Tibial nerve (tissue), 3 donors: ENCODE results near the gene CAMK2B.
A peak's percentile ranks its signal among the peaks of the same experiment; 100 is the strongest.

ENCODE experiments used
- CTCF ChIP-seq, 5 experiments: fragments of 200-600 bp in 3 of 5; fragments of 450-650 bp in 2 of 5; sonication (generic) in 3 of 5; IDR thresholded peaks; one replicate each; pipeline ENCODE4 v1.5.1; 2016 to 2019; ENCODE audit warnings: antibody characterized with exemption in 5 of 5, mild to moderate bottlenecking in 3 of 5, moderate library complexity in 2 of 5
- POLR2A ChIP-seq, 2 donors: fragments of 450-650 bp; IDR thresholded peaks; one replicate each; pipeline ENCODE4 v1.6.1; 2017; ENCODE audit warnings: antibody characterized with exemption in 2 of 2, mild to moderate bottlenecking in 2 of 2, moderate library complexity in 2 of 2

GRCh38 chr7:44244282-44244681, 81.1 kb downstream of the CAMK2B start:
- TF ChIP-seq CTCF (IDR thresholded peaks at IDR 0.05) (peak in 4 of 5 experiments; percentile 18 to 27 (median 24)), POLR2A (IDR thresholded peaks at IDR 0.05) (no peak)
